Pancreas (tissue), 10 donors: ENCODE results near the gene METTL1. TPM values are rescaled to one million over a fixed set of nuclear protein-coding genes. Genes with fewer than 3 reads are reported as not detected.

ENCODE experiments used
- ATAC-seq, 4 donors: fragments of 200-7000 bp; cut with Tn5 transposase; one replicate each; pipeline versions ENCODE4 v1.8.0 to v1.9.1; 2020; ENCODE audit warnings: mild to moderate bottlenecking in 4 of 4, moderate library complexity in 4 of 4
- DNase-seq, 6 donors: peaks; one replicate each; pipeline ENCODE4 v3.0.0-alpha.2; 2020
- FAIRE-seq: peaks from 2 replicates; lab custom pipeline; 2012; peaks lifted over from hg19 to GRCh38; lab: Jason Lieb, UNC
- H3K27ac ChIP-seq, 4 donors: fragments of 200-600 bp; sonication (generic); 1 replicate in 3 of 4; 2 replicates in 1 of 4; pipeline versions ENCODE4 v1.5.0 to v1.8.0; 2020
- H3K27me3 ChIP-seq, 4 donors: fragments of 200-600 bp; one replicate each; pipeline ENCODE4 v1.8.0; 2021
- H3K36me3 ChIP-seq, 3 donors: fragments of 200-600 bp; sonication (generic) in 1 of 3; one replicate each; pipeline versions ENCODE4 v1.5.0 to v1.8.0; 2020 to 2021
- H3K4me1 ChIP-seq, 3 donors: fragments of 200-600 bp; one replicate each; pipeline ENCODE4 v1.8.0; 2021
- H3K4me3 ChIP-seq, 4 donors: fragments of 200-600 bp; sonication (generic) in 2 of 4; one replicate each; pipeline versions ENCODE4 v1.5.0 to v1.8.0; 2020 to 2021
- H3K9me3 ChIP-seq, 4 donors: fragments of 200-600 bp; one replicate each; pipeline ENCODE4 v1.8.0; 2021
- WGBS, 2 donors: extraction: QIAGEN DNeasy Blood & Tissue Kit; methylation state at CpG; one replicate each; pipeline ENCODE4 v1.1.7; 2013; 5-methylcytosine and 5-hydroxymethylcytosine counted together
- intact Hi-C, 3 donors: fragments of 100-400 bp; cut with DNase I; formaldehyde crosslinking; loops; one replicate each; pipeline versions ENCODE4 v1.11.1 to v1.14.2; 2022
- polyA plus RNA-seq, 2 donors: library from polyadenylated mRNA; stranded (reverse); fragments of 200-250 nt; gene quantifications; one replicate each; pipeline ENCODE4 v1.2.3, GENCODE V29; 2013
- total RNA-seq, 6 donors: library from RNA; stranded (reverse); fragmentation: NEBNext Ultra II Directional in 4 of 6; extraction: Animal tissue kit (Norgen Biotek cat#: 25700) in 4 of 6; gene quantifications; one replicate each; pipeline versions ENCODE4 v1.2.1 to v1.2.4, GENCODE V29; 2021 to 2023
- TF ChIP-seq, protein P1 (sequence below), 4 donors: fragments of 200-600 bp; sonication (generic) in 3 of 4; IDR thresholded peaks; one replicate each; pipeline versions ENCODE4 v1.5.0 to v1.8.0; 2021; ENCODE audit warnings: antibody characterized with exemption in 4 of 4
- donor health status: healthy with polysubstance abuse.
- donor health status: DM: no; HTN: no; CAD: no; lungs with moderate emphysema.
- donor health status: DM: no; HTN: no; CAD: no.
- donor health status: control.
- donor health status: control.
- donor health status: Bipolar disorder and iron deficiency.
- donor health status: DM: yes; HTN: yes; CAD: no.
- donor health status: DM: no; HTN: no; CAD: no.
- donor health status: DM: no; HTN: no; CAD: no.
- donor health status: DM: yes; HTN: yes; CAD: no.

Gene METTL1
- total and polyA plus RNA-seq, 8 donors = 11.5 to 55.9 (median 23.0) TPM

DNA sequence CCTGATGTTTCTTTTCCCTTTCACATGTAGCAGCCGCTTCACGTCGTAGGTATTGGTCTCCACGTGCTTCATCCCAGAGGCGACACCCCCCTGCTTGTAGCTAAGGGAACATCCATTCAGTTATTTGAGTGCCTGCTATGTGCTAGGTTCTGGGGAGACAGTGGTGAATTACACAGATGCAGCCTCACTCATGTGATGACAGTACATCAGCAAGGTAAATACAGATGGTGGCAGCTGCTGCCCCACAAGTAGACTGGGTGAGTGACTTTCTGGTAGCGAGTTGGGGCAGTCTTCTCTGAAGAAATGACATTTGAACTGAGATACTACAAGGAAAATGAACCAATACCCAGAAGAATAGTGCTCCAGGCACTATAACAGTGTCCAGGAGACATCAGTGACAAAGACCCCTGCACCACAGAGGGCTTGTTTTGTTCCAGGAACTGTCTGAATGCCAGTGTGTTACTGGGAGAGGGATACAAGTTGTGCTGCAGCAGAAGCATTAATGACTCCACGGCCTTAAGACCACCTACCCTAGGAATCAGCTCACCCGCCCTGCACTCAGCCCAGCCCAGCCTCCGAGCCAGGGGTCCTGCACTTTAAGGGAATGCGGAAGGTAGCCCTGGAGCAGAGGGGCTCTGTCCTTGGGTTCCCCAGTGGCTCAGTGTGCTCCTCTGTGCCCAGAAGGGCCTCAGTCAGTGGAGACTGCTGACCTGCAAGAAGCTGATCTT, 39.3 kb upstream of the METTL1 start:
- DNase-seq = no peak
- intact Hi-C loops = no loop called here
- no peak overlapping the region for H3K27ac ChIP-seq
- H3K4me1 ChIP-seq = no peaks in the 10 kb centered on the region
- ATAC-seq = no peak
- TF ChIP-seq, protein P1, sequence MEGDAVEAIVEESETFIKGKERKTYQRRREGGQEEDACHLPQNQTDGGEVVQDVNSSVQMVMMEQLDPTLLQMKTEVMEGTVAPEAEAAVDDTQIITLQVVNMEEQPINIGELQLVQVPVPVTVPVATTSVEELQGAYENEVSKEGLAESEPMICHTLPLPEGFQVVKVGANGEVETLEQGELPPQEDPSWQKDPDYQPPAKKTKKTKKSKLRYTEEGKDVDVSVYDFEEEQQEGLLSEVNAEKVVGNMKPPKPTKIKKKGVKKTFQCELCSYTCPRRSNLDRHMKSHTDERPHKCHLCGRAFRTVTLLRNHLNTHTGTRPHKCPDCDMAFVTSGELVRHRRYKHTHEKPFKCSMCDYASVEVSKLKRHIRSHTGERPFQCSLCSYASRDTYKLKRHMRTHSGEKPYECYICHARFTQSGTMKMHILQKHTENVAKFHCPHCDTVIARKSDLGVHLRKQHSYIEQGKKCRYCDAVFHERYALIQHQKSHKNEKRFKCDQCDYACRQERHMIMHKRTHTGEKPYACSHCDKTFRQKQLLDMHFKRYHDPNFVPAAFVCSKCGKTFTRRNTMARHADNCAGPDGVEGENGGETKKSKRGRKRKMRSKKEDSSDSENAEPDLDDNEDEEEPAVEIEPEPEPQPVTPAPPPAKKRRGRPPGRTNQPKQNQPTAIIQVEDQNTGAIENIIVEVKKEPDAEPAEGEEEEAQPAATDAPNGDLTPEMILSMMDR (IDR thresholded peaks at IDR 0.05) = no peak
- peaks cover 0 to 51% (median 8%) of the 10 kb centered on the region in 3 donors for H3K36me3 ChIP-seq
- 88 to 91% methylated on average over 10 of the region's 10 CpGs for WGBS, 2 donors
- H3K27me3 ChIP-seq = no peaks in the 10 kb centered on the region
- no peak for FAIRE-seq
- H3K9me3 ChIP-seq = no peaks in the 10 kb centered on the region
- H3K4me3 ChIP-seq = no peak overlapping the region

DNA sequence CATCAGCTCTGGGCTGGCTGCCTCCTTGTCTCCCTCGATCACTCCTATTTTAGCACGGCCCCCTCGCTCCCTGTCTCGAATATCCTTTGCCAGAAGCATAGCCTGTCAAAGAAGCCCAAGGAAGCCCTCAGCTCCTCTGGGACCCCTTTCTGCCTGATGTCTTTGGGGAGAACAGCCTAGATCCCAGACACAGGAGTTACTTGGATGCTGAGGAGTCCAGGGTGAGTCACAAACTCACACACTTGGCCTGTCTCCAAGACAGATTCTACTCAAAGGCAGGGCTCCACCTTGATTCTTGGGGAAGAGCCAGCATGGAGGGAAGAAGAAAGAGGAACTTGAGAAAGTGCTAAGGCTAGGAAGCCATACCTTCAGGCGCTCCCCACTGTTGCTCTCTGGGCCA, 38.5 kb upstream of the METTL1 start:
- no peak overlapping the region for H3K27ac ChIP-seq
- H3K27me3 ChIP-seq = no peaks in the 10 kb centered on the region
- no peaks in the 10 kb centered on the region for H3K9me3 ChIP-seq
- no peak for FAIRE-seq
- no peak overlapping the region for H3K4me3 ChIP-seq
- H3K4me1 ChIP-seq = no peaks in the 10 kb centered on the region
- TF ChIP-seq, protein P1 (IDR thresholded peaks at IDR 0.05) = no peak
- no peak for DNase-seq
- peak in 1 of 4 donors; percentile 15 for ATAC-seq
- intact Hi-C loops = no loop called here
- 89 to 93% methylated on average over 5 of the region's 5 CpGs for WGBS, 2 donors
- H3K36me3 ChIP-seq = peaks cover 0 to 52% (median 9%) of the 10 kb centered on the region in 3 donors

DNA sequence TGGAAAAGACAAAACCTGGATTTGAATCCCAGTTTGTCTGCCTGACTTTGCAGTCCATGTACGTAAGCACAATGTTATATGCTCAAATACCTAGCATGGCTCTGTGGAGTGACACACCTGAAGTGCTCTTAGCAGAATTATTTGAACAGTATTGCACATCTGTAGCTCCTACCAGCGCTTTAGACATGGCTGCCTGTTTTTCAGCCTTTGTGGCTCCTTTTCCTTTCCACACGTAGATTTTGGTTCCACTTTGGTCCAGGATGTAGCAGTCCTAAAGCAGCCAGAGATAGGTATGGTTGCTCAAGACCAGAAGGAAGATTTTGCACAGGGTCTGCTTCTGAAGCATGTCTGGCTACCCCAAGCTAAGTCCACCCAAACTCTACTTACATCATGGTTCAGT, 37.5 kb upstream of the METTL1 start:
- ATAC-seq (no peak), DNase-seq (no peak), FAIRE-seq (no peak)
- Histone ChIP-seq H3K27ac (no peak overlapping the region), H3K9me3 (no peaks in the 10 kb centered on the region), H3K4me3 (no peak overlapping the region), H3K36me3 (peaks cover 0 to 52% (median 9%) of the 10 kb centered on the region in 3 donors), H3K27me3 (no peaks in the 10 kb centered on the region), H3K4me1 (no peaks in the 10 kb centered on the region)
- intact Hi-C loops = loop anchor here in 1 of 3 donors (10.0 kb wide), 1 partner anchor 95 kb away; no protein-coding TSS in a partner anchor
- TF ChIP-seq, protein P1 (IDR thresholded peaks at IDR 0.05) = no peak
- 83 to 88% methylated on average over 3 of the region's 3 CpGs for WGBS, 2 donors

DNA sequence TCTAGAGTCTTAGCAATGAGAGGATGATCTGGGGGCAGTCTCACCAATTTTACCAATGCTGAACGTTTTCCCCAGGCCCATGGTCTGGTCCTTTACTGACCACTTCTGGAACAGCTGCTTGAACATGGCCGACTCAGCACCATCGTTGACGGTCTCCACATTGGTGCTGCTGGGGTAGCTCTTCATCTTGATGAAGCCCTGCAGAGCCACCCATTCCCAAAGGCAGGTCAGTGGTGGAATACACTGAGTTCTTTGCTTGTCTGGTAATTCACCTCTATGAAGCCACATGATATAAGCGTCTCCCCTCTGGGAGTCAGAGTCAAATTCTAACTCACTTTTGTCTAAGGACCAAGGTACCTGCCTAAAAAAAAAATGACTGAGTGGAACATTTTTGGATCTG, 36.4 kb upstream of the METTL1 start:
- H3K36me3 ChIP-seq = peaks cover 0 to 52% (median 9%) of the 10 kb centered on the region in 3 donors
- no peak for ATAC-seq
- no peak overlapping the region for H3K4me3 ChIP-seq
- H3K4me1 ChIP-seq = no peaks in the 10 kb centered on the region
- no peak for DNase-seq
- no peak for FAIRE-seq
- TF ChIP-seq, protein P1 (IDR thresholded peaks at IDR 0.05) = no peak
- no peak overlapping the region for H3K27ac ChIP-seq
- H3K9me3 ChIP-seq = no peaks in the 10 kb centered on the region
- WGBS, 2 donors = 78 to 85% methylated on average over 5 of the region's 5 CpGs
- intact Hi-C loops = loop anchor here in 1 of 3 donors (10.0 kb wide), 1 partner anchor 96 kb away; no protein-coding TSS in a partner anchor
- H3K27me3 ChIP-seq = no peaks in the 10 kb centered on the region

DNA sequence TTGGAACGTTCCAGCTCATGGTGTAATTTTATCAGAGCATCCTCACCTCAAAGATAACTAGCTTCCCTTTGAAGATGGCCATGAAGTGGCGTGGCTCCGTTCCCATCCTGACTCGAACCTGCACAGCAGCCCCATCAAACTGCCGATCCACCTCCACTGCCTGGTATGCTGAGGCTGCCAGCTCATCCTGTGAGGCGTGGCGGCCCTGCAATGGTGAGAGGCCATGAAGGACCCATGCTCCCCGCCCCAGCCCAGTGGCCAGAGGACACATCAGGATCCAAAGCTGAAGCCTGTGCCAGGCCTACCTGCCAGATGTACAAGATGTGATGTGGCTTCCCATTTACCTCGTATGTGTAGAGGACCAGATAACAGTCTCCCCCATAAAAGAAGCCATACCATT, 35.4 kb upstream of the METTL1 start:
- 86 to 90% methylated on average over 9 of the region's 9 CpGs for WGBS, 2 donors

More for the DNA sequence above, 35.4 kb upstream of the METTL1 start:
- TF ChIP-seq, protein P1 (IDR thresholded peaks at IDR 0.05) = no peak
- H3K4me3 ChIP-seq = no peak overlapping the region
- no peaks in the 10 kb centered on the region for H3K4me1 ChIP-seq
- peaks cover 0 to 60% (median 9%) of the 10 kb centered on the region in 3 donors for H3K36me3 ChIP-seq
- ATAC-seq (no peak), DNase-seq (no peak), FAIRE-seq (no peak)
- no peaks in the 10 kb centered on the region for H3K9me3 ChIP-seq
- no peak overlapping the region for H3K27ac ChIP-seq
- no peaks in the 10 kb centered on the region for H3K27me3 ChIP-seq
- intact Hi-C loops = loop anchor here in 1 of 3 donors (10.0 kb wide), 1 partner anchor 98 kb away; no protein-coding TSS in a partner anchor
